T-helper 17 cell (primary cell): Measurements from ENCODE around the gene ATAD5. TPM values are rescaled to one million over a fixed set of nuclear protein-coding genes. Genes with fewer than 3 reads are reported as not detected.
"Not testable (repeated sequence)": the region's sequence is repeated elsewhere in the genome, so short reads cannot be mapped to it uniquely, and the experiment has no call there.

Experiments used
- ATAC-seq: fragments of 150-1000 bp; cut with Tn5 transposase; 2 replicates; pipeline ENCODE4 v1.10.0; 2021; ENCODE audit warnings: mild to moderate bottlenecking, moderate library complexity
- DNase-seq, 3 donors: peaks; one replicate each; pipeline versions ENCODE4 v3.0.0 to v3.0.0-alpha.2; 2020 to 2021
- H3K9me3 ChIP-seq: one replicate; pipeline ENCODE4 v1.7.0; 2013; ENCODE audit warnings: low read length, mild to moderate bottlenecking; ENCODE audit not compliant: control insufficient read depth, poor library complexity, severe bottlenecking
- H3K27ac Mint-ChIP-seq: one replicate; pipeline ENCODE4 v1.8.0; 2022; ENCODE audit warnings: mild to moderate bottlenecking, moderate library complexity, mixed read lengths
- H3K27me3 Mint-ChIP-seq: one replicate; pipeline ENCODE4 v1.8.0; 2022; ENCODE audit warnings: mixed read lengths
- H3K36me3 Mint-ChIP-seq: one replicate; pipeline ENCODE4 v1.8.0; 2022; ENCODE audit warnings: low read depth, mixed read lengths
- H3K4me1 Mint-ChIP-seq: one replicate; pipeline ENCODE4 v1.8.0; 2022; ENCODE audit warnings: mild to moderate bottlenecking, mixed read lengths
- H3K4me3 Mint-ChIP-seq: one replicate; pipeline ENCODE4 v1.8.0; 2022; ENCODE audit warnings: mild to moderate bottlenecking, moderate library complexity, mixed read lengths
- total RNA-seq, 4 donors: library from RNA in 2 of 4; stranded (reverse) in 2 of 4; gene quantifications; one replicate each; pipeline ENCODE4 v1.2.3 and lab custom pipeline; 2022 to 2026

ATAD5 gene
- total RNA-seq, 2 donors from 2014 or later, result 2.7 to 4.2 TPM

- Mint-ChIP-seq H3K36me3 (peaks cover 11% of the 10 kb centered on the region), H3K4me1 (peaks cover 33% of the 10 kb centered on the region), H3K27me3 (no peaks in the 10 kb centered on the region), H3K4me3 (peak within 1 kb of the TSS; percentile 95), H3K27ac (peak within 1 kb of the TSS; percentile 99)
- peak; percentile 96 for ATAC-seq
- no peaks in the 10 kb centered on the region for H3K9me3 ChIP-seq
- peak; percentile 60 to 84 (median 67) for DNase-seq
Observed at GRCh38 chr17:30906101-30906911, 74.5 kb downstream of the ATAD5 start, which contains the start of gene TEFM. Gene TEFM, minus strand, starts transcription at chr17:30906238. Its CDS starts 40 bp downstream, at chr17:30906198.

- no peaks in the 10 kb centered on the region for H3K27me3 Mint-ChIP-seq
- DNase-seq (no peak), ATAC-seq (no peak)
- peaks cover 19% of the 10 kb centered on the region for H3K4me1 Mint-ChIP-seq
- H3K27ac Mint-ChIP-seq, result no peak overlapping the region
- H3K9me3 ChIP-seq, result no peaks in the 10 kb centered on the region
- H3K4me3 Mint-ChIP-seq, result no peak overlapping the region
- peaks cover 3% of the 10 kb centered on the region for H3K36me3 Mint-ChIP-seq
Observed at GRCh38 chr17:30908717-30909420, 77.1 kb downstream of the ATAD5 start.

- DNase-seq, H3K36me3 Mint-ChIP-seq, H3K27me3 Mint-ChIP-seq, H3K4me3 Mint-ChIP-seq, ATAC-seq, H3K9me3 ChIP-seq, H3K27ac Mint-ChIP-seq: not testable (repeated sequence)
- peaks cover 16% of the 10 kb centered on the region for H3K4me1 Mint-ChIP-seq
Observed at GRCh38 chr17:30910151-30910550, 78.4 kb downstream of the ATAD5 start.

- Mint-ChIP-seq H3K27me3 (peaks cover 4% of the 10 kb centered on the region), H3K36me3 (no peaks in the 10 kb centered on the region), H3K4me1 (peaks cover 2% of the 10 kb centered on the region), H3K4me3 (no peak overlapping the region), H3K27ac (no peak overlapping the region)
- no peak for DNase-seq
- no peak for ATAC-seq
- H3K9me3 ChIP-seq, result no peaks in the 10 kb centered on the region
Observed at GRCh38 chr17:30913955-30914354, 82.2 kb downstream of the ATAD5 start.

GRCh38 chr17:30915833-30916611 lies 84.3 kb downstream of the ATAD5 start:
- Mint-ChIP-seq H3K4me3 (no peak overlapping the region), H3K27ac (no peak overlapping the region), H3K36me3 (no peaks in the 10 kb centered on the region), H3K27me3 (peaks cover 15% of the 10 kb centered on the region), H3K4me1 (peaks cover 2% of the 10 kb centered on the region)
- ATAC-seq (no peak), DNase-seq (no peak)
- no peaks in the 10 kb centered on the region for H3K9me3 ChIP-seq

- Mint-ChIP-seq H3K27ac (no peak overlapping the region), H3K36me3 (no peaks in the 10 kb centered on the region), H3K4me1 (peaks cover 4% of the 10 kb centered on the region), H3K4me3 (no peak overlapping the region), H3K27me3 (peaks cover 20% of the 10 kb centered on the region)
- ATAC-seq (no peak), DNase-seq (no peak)
- H3K9me3 ChIP-seq, result no peaks in the 10 kb centered on the region
Observed at GRCh38 chr17:30917050-30917449, 85.3 kb downstream of the ATAD5 start.

- H3K36me3 Mint-ChIP-seq, result peaks cover 4% of the 10 kb centered on the region
- no peak overlapping the region for H3K27ac Mint-ChIP-seq
- no peak for ATAC-seq
- peaks cover 37% of the 10 kb centered on the region for H3K27me3 Mint-ChIP-seq
- no peak for DNase-seq
- H3K9me3 ChIP-seq, result no peaks in the 10 kb centered on the region
- H3K4me1 Mint-ChIP-seq, result peaks cover 11% of the 10 kb centered on the region
- no peak overlapping the region for H3K4me3 Mint-ChIP-seq
Observed at GRCh38 chr17:30920282-30920681, 88.5 kb downstream of the ATAD5 start.

GRCh38 chr17:30920683-30921543 lies 89.1 kb downstream of the ATAD5 start:
- no peak for ATAC-seq
- DNase-seq, result no peak
- Mint-ChIP-seq H3K4me3 (peak overlapping the region; percentile 83), H3K36me3 (peaks cover 4% of the 10 kb centered on the region), H3K4me1 (peaks cover 11% of the 10 kb centered on the region), H3K27ac (no peak overlapping the region), H3K27me3 (peaks cover 43% of the 10 kb centered on the region)
- no peaks in the 10 kb centered on the region for H3K9me3 ChIP-seq

GRCh38 chr17:30921544-30922196 lies 89.9 kb downstream of the ATAD5 start, which contains the start of gene ADAP2:
Gene ADAP2, plus strand, starts transcription at chr17:30921945. Its CDS starts 70 bp downstream, at chr17:30922015.
- peak within 1 kb of the TSS; percentile 87 for H3K4me3 Mint-ChIP-seq
- peaks cover 4% of the 10 kb centered on the region for H3K36me3 Mint-ChIP-seq
- no peak within 1 kb of the TSS for H3K27ac Mint-ChIP-seq
- no peaks in the 10 kb centered on the region for H3K9me3 ChIP-seq
- ATAC-seq (no peak), DNase-seq (no peak)
- peaks cover 50% of the 10 kb centered on the region for H3K27me3 Mint-ChIP-seq
- H3K4me1 Mint-ChIP-seq, result peaks cover 11% of the 10 kb centered on the region

GRCh38 chr17:30922235-30923030 lies 90.7 kb downstream of the ATAD5 start:
- Mint-ChIP-seq H3K4me1 (peaks cover 11% of the 10 kb centered on the region), H3K36me3 (peaks cover 6% of the 10 kb centered on the region), H3K4me3 (peak overlapping the region; percentile 87), H3K27ac (no peak overlapping the region), H3K27me3 (peaks cover 58% of the 10 kb centered on the region)
- ATAC-seq (peak; percentile 28), DNase-seq (no peak)
- H3K9me3 ChIP-seq, result no peaks in the 10 kb centered on the region

- H3K4me3 Mint-ChIP-seq, result no peak overlapping the region
- no peaks in the 10 kb centered on the region for H3K9me3 ChIP-seq
- peaks cover 58% of the 10 kb centered on the region for H3K27me3 Mint-ChIP-seq
- DNase-seq (no peak), ATAC-seq (no peak)
- peaks cover 11% of the 10 kb centered on the region for H3K4me1 Mint-ChIP-seq
- no peak overlapping the region for H3K27ac Mint-ChIP-seq
- peaks cover 6% of the 10 kb centered on the region for H3K36me3 Mint-ChIP-seq
Observed at GRCh38 chr17:30924341-30924740, 92.6 kb downstream of the ATAD5 start.
